HG03378 (cell line): ENCODE results near the gene EFNA1.
"Not testable (repeated sequence)": the region's sequence is repeated elsewhere in the genome, so short reads cannot be mapped to it uniquely, and the experiment has no call there.

Experiments used
- ATAC-seq: cut with Tn5 transposase; IDR thresholded peaks from one replicate; pipeline ENCODE4 v1.9.1; 2021; ENCODE audit warnings: mild to moderate bottlenecking, moderate library complexity; ENCODE audit not compliant: unreplicated experiment

The EFNA1 gene

DNA sequence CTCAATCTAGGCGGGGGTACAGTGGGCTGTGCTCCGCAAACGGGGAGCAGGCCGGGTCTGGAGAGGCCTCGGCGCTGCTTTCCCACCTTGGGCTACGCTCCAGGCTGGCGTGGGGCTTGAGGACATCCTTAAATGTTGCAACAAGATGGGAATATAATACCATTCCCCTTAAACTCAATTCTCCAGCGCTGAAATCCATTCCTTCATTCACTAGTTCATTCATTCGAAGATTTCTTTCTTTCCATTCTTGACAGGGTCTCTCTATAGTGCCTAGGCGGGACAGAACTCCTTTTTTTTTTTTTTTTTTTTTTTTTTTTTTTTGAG, 12.9 kb downstream of the EFNA1 start:
- no peak for ATAC-seq

- ATAC-seq, result no peak
Measured at GRCh38 chr1:155141749-155142148, 14.1 kb downstream of the EFNA1 start.

- ATAC-seq, result no peak
Measured at GRCh38 chr1:155145491-155145890, 17.8 kb downstream of the EFNA1 start.

- not testable (repeated sequence) for ATAC-seq
Measured at GRCh38 chr1:155155996-155156643, 28.4 kb downstream of the EFNA1 start.

DNA sequence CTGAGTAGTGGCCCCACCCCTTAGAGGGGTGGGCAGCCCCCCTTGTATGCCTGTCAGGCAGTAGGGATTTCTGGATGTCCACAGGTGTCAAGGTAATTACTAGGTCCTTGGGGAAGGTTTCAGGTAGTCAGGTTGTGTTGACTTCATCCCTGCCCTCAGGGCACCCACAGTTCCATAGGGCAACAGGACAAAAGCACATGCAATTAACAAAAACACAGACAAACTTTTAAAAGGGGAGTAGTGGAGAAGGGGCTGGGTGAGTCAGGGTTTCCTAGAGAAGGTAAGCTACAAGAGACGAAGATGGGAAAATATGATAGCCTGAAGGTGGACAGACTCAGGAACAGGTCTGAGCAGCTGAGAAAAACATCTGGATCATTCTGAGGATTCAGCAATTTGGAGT, 31.3 kb downstream of the EFNA1 start:
- no peak for ATAC-seq

DNA sequence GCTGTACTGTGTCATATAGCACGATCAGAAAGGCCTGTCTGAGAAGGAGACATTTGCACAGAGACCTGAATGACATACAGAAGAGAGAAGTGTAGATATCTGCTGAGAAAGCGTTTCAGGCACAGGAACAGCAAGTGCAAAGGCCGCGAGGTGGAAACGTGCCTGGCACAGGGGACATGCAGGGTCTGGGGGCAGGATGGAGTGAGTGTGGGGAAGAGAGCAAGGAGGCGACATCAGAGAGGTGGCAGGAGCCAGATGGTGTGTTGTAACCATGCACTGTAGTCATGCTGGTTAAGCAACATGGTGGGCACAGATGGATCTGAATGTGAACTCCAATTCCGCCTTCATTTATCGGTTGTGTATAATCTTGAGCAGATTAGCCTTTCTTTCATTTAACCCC, 32.5 kb downstream of the EFNA1 start:
- ATAC-seq, result no peak

- not testable (repeated sequence) for ATAC-seq
Measured at GRCh38 chr1:155162631-155163030, 35.0 kb downstream of the EFNA1 start.

DNA sequence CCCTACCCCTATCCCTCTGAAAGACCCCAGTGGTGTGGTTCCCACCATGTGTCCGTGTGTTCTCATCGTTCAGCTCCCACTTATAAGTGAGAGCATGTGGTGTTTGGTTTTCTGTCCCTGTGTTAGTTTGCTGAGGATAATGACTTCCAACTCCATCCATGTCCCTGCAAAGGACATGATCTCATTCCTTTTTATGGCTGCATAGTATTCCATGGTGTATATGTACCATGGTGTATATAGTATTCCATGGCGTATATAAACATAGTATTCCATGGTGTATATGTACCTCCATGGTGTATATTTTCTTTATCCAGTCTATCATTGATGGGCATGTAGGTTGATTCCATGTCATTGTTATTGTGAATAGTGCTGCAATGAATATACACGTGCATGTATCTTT, 36.1 kb downstream of the EFNA1 start:
- not testable (repeated sequence) for ATAC-seq

- not testable (repeated sequence) for ATAC-seq
Measured at GRCh38 chr1:155164625-155165024, 36.9 kb downstream of the EFNA1 start.

DNA sequence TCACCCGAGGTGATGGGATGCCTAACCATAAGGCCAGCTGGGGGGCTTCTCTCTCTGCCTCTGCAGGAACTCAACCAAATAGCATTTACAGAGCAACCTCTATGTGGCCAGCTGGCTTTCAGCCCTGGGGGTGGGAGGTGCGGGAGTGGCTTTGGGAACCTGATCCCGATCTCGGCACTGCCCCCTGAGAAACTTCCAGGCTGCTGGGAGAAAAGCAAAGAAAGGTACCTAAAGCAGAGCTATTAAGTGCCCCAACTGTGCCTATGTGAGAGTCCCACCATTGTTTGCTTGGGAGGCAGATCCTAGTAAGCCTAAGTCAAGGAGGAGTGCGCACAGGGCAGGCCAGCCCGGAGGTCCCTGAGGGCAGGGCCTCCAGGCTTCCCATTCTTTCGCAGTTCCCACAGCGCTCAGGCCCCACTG, 38.4 kb downstream of the EFNA1 start:
- no peak for ATAC-seq

DNA sequence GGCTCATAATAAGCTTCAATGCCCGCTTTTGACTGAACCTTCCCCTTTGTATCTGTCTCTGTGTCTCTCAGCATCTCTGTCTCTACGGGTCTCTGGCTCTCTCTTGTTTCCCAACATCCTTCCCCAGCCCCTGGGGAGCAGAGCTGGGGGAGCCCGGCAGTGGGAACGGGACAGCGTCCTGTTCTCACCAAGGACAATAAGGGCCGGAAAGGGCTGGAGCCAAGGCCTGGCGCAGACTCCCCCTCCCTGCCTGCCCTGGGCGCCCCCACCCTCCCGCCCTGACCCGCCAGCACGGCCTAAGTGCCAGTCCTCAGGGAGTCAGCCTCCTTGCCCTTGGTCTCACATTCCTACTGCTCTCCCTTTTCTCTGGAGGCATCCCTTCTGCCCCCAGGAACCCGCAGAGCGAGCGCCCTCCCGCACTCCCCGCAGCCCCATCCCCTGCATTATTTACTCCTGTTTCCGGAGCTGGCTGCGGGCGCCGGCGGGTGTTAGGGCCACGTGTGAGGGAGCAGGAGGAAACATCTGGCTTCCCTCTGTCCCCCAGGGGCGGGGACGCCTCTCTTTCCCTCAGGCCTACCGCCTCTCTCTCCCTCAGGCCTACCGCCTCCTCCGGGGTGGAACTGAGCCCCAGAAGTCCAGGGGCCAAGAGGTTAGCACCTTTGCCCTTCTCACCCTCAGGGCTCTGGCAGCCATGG, 38.9 kb downstream of the EFNA1 start:
- no peak for ATAC-seq

GRCh38 chr1:155167166-155168104, 39.8 kb downstream of the EFNA1 start:
- no peak for ATAC-seq

DNA sequence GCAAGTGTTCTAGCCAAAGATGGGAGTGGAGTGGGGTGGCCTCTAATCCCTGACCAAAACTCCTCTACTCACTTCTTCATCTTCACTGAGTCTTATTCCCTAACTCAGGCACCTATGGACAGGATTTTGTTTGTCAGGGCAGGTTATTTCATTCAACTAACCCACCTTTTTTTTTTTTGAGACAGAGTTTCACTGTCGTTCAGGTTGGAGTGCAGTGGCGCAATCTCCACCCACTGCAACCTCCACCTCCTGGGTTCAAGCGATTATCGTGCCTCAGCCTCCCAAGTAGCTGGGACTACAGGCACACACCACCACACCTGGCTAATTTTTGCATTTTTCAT, 40.4 kb downstream of the EFNA1 start:
- ATAC-seq, result not testable (repeated sequence)

GRCh38 chr1:155168456-155169210, 41.0 kb downstream of the EFNA1 start:
- no peak for ATAC-seq

GRCh38 chr1:155169541-155169940, 41.9 kb downstream of the EFNA1 start:
- no peak for ATAC-seq

DNA sequence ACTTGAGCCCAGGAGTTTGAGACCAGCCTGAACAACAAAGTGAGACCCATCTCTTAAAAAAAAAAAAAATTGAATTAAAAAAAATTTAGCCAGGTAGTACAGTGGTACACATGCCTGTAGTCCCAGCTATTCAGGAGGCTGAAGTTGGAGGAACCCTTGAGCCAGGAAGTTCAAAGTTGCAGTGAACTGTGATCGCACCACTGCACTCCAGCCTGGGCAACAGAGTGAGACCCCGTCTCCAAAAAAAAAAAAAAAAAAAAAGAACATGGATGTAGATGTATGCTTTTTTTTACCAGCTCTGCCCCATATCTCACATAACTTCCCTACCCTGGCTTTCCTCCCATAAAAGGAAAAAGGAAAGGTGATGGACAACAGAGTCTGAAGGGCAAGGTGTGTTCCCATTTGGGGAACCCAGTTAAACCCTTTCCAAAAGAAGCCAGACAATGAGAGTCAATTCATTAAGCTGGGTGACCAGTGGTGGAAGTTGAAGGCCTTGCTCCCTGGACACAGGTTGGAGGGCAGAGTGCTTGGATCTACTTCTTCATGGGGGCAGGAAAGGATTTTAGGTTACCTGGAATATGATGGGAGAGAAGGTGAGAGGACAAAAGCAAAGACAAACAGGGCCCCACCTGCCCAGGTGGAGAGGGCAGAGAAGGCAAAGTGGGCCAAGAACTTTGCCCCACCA, 42.6 kb downstream of the EFNA1 start:
- ATAC-seq, result no peak

DNA sequence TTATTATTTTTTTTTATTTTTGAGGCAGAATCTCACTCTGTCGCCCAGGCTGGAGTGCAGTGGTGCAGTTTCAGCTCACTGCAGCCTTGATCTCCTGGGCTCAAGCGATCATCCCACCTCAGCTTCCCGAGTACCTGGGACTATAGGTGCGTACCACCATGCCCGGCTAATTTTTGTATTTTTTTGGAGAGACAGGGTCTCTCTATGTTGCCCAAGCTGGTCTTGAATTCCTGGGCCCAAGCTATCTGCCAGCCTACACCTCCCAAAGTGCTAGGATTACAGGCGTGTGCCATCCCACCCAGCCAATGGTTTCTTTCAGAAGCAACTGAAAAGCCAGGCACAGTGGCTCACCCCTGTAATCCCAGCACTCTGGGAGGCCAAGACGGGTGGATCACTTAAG, 43.1 kb downstream of the EFNA1 start:
- ATAC-seq, result no peak

DNA sequence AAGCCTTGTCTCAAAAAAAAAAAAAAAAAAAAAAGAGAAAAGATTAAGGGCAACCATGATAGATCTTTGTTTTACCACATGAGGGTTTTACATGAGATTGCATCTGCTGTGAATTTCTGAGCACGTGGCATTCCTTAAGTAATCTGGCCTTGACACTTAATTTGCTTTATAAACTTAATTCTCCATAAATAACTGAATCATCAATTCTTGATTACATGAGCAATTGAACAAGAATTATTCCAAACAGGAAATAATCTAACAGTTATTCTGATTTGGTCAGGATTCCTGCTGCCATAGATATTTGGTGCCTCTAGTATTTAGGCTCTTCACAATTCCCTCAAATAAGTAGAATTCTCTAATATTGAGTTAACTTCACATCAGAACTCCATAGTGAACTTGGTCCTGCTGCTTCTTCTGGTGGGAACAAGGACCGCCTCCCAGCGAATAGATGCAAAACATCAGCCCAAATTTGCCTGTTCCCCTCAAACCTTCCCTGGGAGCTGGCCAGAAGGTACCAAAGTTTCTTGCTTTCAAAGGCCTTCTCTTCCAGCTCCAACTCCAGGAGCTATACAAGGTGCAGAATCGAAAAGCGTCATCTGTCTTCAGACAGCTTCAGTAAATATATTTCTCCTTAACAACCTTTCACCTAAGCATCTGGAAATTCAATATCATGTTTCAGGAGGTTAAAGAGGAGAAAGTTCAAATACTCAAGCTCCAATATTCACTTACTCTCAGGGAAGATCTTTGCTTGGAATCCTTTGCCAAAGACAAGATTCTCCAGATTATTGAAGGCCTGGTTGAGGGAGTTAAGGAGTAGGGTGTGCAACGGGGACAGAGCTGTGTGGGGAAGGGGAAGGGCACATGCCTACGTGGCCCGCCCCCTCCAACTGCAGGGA, 44.4 kb downstream of the EFNA1 start:
- peak; percentile 7 for ATAC-seq

GRCh38 chr1:155172732-155173477, 45.2 kb downstream of the EFNA1 start, which contains the start of gene KRTCAP2:
TSS of gene KRTCAP2 (minus strand) at chr1:155173304. CDS start at chr1:155173224, 80 bp downstream.
- ATAC-seq, result peak; percentile 61
